Endodermal cell (in vitro differentiated cells): ENCODE measurements around the gene RABL3. TPM values are rescaled to one million over a fixed set of nuclear protein-coding genes. Genes with fewer than 3 reads are reported as not detected.

Experiments used
- DNase-seq: peaks from one replicate; pipeline ENCODE4 v3.0.0-alpha.2; 2017
- H3K27ac ChIP-seq: 2 replicates; pipeline ENCODE4 v1.5.1; 2013; ENCODE audit warnings: mild to moderate bottlenecking, low read depth, low read length, moderate library complexity
- H3K27me3 ChIP-seq: 2 replicates; pipeline ENCODE4 v1.6.1; 2013; ENCODE audit warnings: mild to moderate bottlenecking, low read length, moderate library complexity; ENCODE audit not compliant: insufficient read depth, control insufficient read depth, poor library complexity, severe bottlenecking
- H3K36me3 ChIP-seq: 2 replicates; pipeline ENCODE4 v1.7.0; 2013; ENCODE audit warnings: mild to moderate bottlenecking, low read length, moderate library complexity; ENCODE audit not compliant: control insufficient read depth, insufficient read depth
- H3K4me1 ChIP-seq: one replicate; pipeline ENCODE4 v1.7.0; 2013; ENCODE audit warnings: low read length; ENCODE audit not compliant: control insufficient read depth, insufficient read depth
- H3K4me3 ChIP-seq: 2 replicates; pipeline ENCODE4 v1.5.1; 2013; ENCODE audit warnings: mild to moderate bottlenecking, low read length, moderate library complexity
- H3K9ac ChIP-seq: 2 replicates; pipeline ENCODE4 v1.6.1; 2013; ENCODE audit warnings: mild to moderate bottlenecking, low read length, moderate library complexity; ENCODE audit not compliant: poor library complexity, severe bottlenecking; ENCODE audit errors: extremely low read depth
- H3K9me3 ChIP-seq: 2 replicates; pipeline ENCODE4 v1.6.1; 2013; ENCODE audit warnings: mild to moderate bottlenecking, low read length, moderate library complexity; ENCODE audit not compliant: control insufficient read depth
- H3K27ac Mint-ChIP-seq: 2 replicates; pipeline ENCODE4 v1.8.0; 2020; ENCODE audit warnings: mixed read lengths
- H3K27me3 Mint-ChIP-seq: 2 replicates; pipeline ENCODE4 v1.8.0; 2021; ENCODE audit warnings: mild to moderate bottlenecking, mixed read lengths; ENCODE audit not compliant: insufficient read depth
- H3K36me3 Mint-ChIP-seq: 2 replicates; pipeline ENCODE4 v1.8.0; 2020; ENCODE audit warnings: low read depth, mixed read lengths
- H3K4me1 Mint-ChIP-seq: 2 replicates; pipeline ENCODE4 v1.8.0; 2020; ENCODE audit warnings: mixed read lengths
- H3K4me3 Mint-ChIP-seq: 2 replicates; pipeline ENCODE4 v1.8.0; 2020; ENCODE audit warnings: mild to moderate bottlenecking, moderate library complexity, mixed read lengths
- H3K9me3 Mint-ChIP-seq: 2 replicates; pipeline ENCODE4 v1.8.0; 2020; ENCODE audit warnings: mild to moderate bottlenecking, mixed read lengths
- WGBS, 2 experiments: methylation state at CpG; one replicate each; pipeline versions ENCODE4 v1.1.5 to v1.1.7; 2013; ENCODE audit warnings: missing lambda C conversion rate in 2 of 2, mixed read lengths in 1 of 2; ENCODE audit not compliant: insufficient coverage in 1 of 2, insufficient read length in 1 of 2; 5-methylcytosine and 5-hydroxymethylcytosine counted together
- total RNA-seq, 2 donors: library from RNA; stranded (reverse); fragmentation: NEBNext Ultra II Directional in 1 of 2; extraction: Animal tissue kit (Norgen Biotek cat#: 25700) in 1 of 2; gene quantifications; 2 replicates in 1 of 2; 3 replicates in 1 of 2; pipeline ENCODE4 v1.2.1, GENCODE V29; 2021
- TF ChIP-seq, protein P1 (sequence below): fragments of 200-600 bp; sonication (generic); conservative IDR thresholded peaks from 2 replicates; pipeline ENCODE4 v1.5.0; 2021; ENCODE audit warnings: antibody characterized with exemption, mild to moderate bottlenecking

RABL3 gene
- total RNA-seq, 2 donors from 2014 or later, result 19.6 to 23.0 TPM

DNA sequence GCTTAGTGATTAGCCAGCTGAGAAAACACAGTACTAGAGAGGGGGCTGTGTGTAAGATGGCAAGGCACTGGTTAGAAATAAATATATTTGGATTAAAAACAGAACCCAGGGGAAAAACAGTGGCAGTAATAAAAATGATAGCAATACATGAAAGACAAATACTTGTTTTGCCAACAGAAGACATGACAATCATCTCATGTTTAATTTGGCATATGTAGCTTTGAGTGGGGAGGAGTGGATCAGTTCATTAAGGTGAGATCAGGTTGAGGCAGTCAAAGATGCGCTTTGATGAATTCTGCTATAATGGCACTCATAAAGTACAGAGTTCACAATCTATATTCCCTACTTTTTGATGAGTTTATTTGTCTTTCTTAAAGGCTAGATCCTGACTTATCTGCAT lies 56.9 kb downstream of the RABL3 start:
- Mint-ChIP-seq H3K27ac (no peak overlapping the region), H3K27me3 (no peaks in the 10 kb centered on the region), H3K4me3 (no peak overlapping the region), H3K36me3 (no peaks in the 10 kb centered on the region), H3K9me3 (peaks cover 3% of the 10 kb centered on the region), H3K4me1 (peaks cover 24% of the 10 kb centered on the region)
- Histone ChIP-seq H3K4me1 (peaks cover 5% of the 10 kb centered on the region), H3K9me3 (no peaks in the 10 kb centered on the region), H3K27me3 (no peaks in the 10 kb centered on the region), H3K36me3 (no peaks in the 10 kb centered on the region), H3K27ac (no peak overlapping the region), H3K9ac (no peak overlapping the region), H3K4me3 (no peak overlapping the region)
- DNase-seq, result no peak
- TF ChIP-seq, protein P1, sequence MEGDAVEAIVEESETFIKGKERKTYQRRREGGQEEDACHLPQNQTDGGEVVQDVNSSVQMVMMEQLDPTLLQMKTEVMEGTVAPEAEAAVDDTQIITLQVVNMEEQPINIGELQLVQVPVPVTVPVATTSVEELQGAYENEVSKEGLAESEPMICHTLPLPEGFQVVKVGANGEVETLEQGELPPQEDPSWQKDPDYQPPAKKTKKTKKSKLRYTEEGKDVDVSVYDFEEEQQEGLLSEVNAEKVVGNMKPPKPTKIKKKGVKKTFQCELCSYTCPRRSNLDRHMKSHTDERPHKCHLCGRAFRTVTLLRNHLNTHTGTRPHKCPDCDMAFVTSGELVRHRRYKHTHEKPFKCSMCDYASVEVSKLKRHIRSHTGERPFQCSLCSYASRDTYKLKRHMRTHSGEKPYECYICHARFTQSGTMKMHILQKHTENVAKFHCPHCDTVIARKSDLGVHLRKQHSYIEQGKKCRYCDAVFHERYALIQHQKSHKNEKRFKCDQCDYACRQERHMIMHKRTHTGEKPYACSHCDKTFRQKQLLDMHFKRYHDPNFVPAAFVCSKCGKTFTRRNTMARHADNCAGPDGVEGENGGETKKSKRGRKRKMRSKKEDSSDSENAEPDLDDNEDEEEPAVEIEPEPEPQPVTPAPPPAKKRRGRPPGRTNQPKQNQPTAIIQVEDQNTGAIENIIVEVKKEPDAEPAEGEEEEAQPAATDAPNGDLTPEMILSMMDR, result no peak
- WGBS, 2 experiments, result 100% methylated on average over 1 of the region's 1 CpG; no CpG with 5 or more reads in 1 of the 2 experiments

DNA sequence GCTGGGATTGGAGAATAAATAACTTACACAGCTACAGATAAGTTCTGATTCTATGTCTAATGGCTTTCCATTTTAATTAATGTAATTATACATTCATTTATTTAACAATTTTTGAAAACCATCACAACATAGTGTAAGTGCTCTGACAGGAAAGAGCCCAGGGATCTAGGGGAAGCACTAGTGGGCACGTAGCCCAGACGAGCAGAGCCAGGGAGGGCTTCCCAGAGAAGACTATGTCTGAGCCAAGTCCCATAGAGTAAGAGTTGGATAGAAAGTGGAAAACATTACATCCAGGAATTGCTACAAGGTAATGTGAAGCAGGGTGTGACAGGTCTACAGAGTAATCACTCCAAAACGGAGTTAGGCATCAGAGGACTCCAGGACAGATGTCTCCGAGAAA lies 57.4 kb downstream of the RABL3 start:
- Histone ChIP-seq H3K9me3 (peaks cover under 1% of the 10 kb centered on the region), H3K4me1 (peaks cover 5% of the 10 kb centered on the region), H3K4me3 (no peak overlapping the region), H3K27ac (no peak overlapping the region), H3K36me3 (no peaks in the 10 kb centered on the region), H3K27me3 (no peaks in the 10 kb centered on the region), H3K9ac (no peak overlapping the region)
- WGBS, 2 experiments, result 79 to 89% methylated on average over 4 of the region's 4 CpGs
- no peak overlapping the region for H3K4me3 Mint-ChIP-seq
- no peaks in the 10 kb centered on the region for H3K36me3 Mint-ChIP-seq
- DNase-seq, result no peak
- no peak overlapping the region for H3K27ac Mint-ChIP-seq
- H3K4me1 Mint-ChIP-seq, result peaks cover 24% of the 10 kb centered on the region
- TF ChIP-seq, protein P1, result no peak
- H3K27me3 Mint-ChIP-seq, result no peaks in the 10 kb centered on the region
- H3K9me3 Mint-ChIP-seq, result peaks cover 3% of the 10 kb centered on the region

DNA sequence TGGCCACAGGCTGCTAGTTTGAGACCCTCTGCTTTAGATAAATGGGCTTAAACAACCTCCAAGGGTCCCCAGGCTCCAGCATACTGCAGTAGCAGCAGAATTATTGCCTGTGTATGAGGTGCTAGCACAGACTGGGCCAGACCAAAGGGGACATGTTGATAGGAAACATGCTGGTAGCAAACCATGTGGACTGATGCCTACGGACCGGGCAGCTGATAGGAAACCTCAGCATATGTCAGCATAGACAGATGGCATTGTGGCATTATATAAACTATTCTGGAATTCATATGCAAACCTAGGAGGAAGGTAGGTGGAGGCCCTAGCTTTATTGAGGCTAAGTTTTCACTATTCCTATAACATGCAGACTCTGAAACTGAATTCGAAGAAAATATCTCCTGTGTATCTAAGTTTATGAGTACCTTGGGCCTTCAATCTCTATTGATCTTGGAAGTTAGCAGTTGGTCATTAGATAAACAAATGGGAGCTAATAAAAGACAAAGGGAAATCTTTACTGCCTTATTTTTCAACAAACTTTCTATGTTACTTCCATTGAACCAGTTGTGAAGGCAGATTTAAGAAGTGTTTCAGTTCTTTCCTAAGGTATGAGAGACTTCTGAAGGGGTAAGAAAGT lies 58.5 kb downstream of the RABL3 start:
- TF ChIP-seq, protein P1, result no peak
- 94 to 100% methylated on average over 3 of the region's 3 CpGs for WGBS, 2 experiments
- Histone ChIP-seq H3K9me3 (peaks cover 10% of the 10 kb centered on the region), H3K4me3 (no peak overlapping the region), H3K36me3 (no peaks in the 10 kb centered on the region), H3K27ac (no peak overlapping the region), H3K4me1 (peaks cover 5% of the 10 kb centered on the region), H3K9ac (no peak overlapping the region), H3K27me3 (no peaks in the 10 kb centered on the region)
- H3K4me3 Mint-ChIP-seq, result no peak overlapping the region
- peaks cover 10% of the 10 kb centered on the region for H3K9me3 Mint-ChIP-seq
- H3K36me3 Mint-ChIP-seq, result no peaks in the 10 kb centered on the region
- H3K27ac Mint-ChIP-seq, result no peak overlapping the region
- H3K4me1 Mint-ChIP-seq, result peaks cover 26% of the 10 kb centered on the region
- H3K27me3 Mint-ChIP-seq, result no peaks in the 10 kb centered on the region
- DNase-seq, result no peak
